Measurements from ENCODE around the gene DCTN2.

GRCh38 chr12:57491393-57492280 is 55.4 kb downstream of the DCTN2 start:
- TF ChIP-seq YY1 (IDR thresholded peaks at IDR 0.05; ENCODE audit: insufficient read depth, insufficient read length) (no peak), SUZ12 (IDR thresholded peaks at IDR 0.05; ENCODE audit: extremely low read depth, insufficient read depth, insufficient read length) (no peak)
